Heart left ventricle (tissue), 16 donors: Measurements from ENCODE around the gene NREP. TPM values are rescaled to one million over a fixed set of nuclear protein-coding genes. Genes with fewer than 3 reads are reported as not detected.

ENCODE experiments used
- ATAC-seq, 4 donors: fragments of 200-7000 bp; cut with Tn5 transposase; one replicate each; pipeline ENCODE4 v1.9.1; 2020 to 2022; ENCODE audit warnings: moderate library complexity in 4 of 4, mild to moderate bottlenecking in 3 of 4, moderate number of reproducible peaks in 1 of 4
- DNase-seq, 5 donors: peaks; one replicate each; pipeline ENCODE4 v3.0.0-alpha.2; 2020
- H3K27ac ChIP-seq, 12 donors: fragments of 200-600 bp; sonication (generic) in 4 of 12; one replicate each; pipeline versions ENCODE4 v1.5.0 to v1.8.0; 2016 to 2022; ENCODE audit warnings: mild to moderate bottlenecking in 2 of 12
- H3K27me3 ChIP-seq, 9 donors: fragments of 200-600 bp; sonication (generic) in 2 of 9; one replicate each; pipeline versions ENCODE4 v1.5.1 to v1.8.0; 2016 to 2022; ENCODE audit warnings: mild to moderate bottlenecking in 3 of 9
- H3K36me3 ChIP-seq, 9 donors: fragments of 200-600 bp; sonication (generic) in 2 of 9; one replicate each; pipeline versions ENCODE4 v1.5.0 to v1.8.0; 2018 to 2022; ENCODE audit warnings: mild to moderate bottlenecking in 2 of 9
- H3K4me1 ChIP-seq, 12 donors: fragments of 200-600 bp; sonication (generic) in 4 of 12; one replicate each; pipeline versions ENCODE4 v1.5.0 to v1.8.0; 2016 to 2022; ENCODE audit warnings: mild to moderate bottlenecking in 3 of 12
- H3K4me3 ChIP-seq, 12 donors: fragments of 200-600 bp; sonication (generic) in 4 of 12; one replicate each; pipeline versions ENCODE4 v1.5.0 to v1.8.0; 2017 to 2022; ENCODE audit warnings: mild to moderate bottlenecking in 9 of 12, moderate library complexity in 4 of 12
- H3K9me3 ChIP-seq, 12 donors: fragments of 200-600 bp; sonication (generic) in 4 of 12; one replicate each; pipeline versions ENCODE4 v1.5.0 to v1.8.0; 2016 to 2022; ENCODE audit warnings: mild to moderate bottlenecking in 1 of 12
- CTCF ChIP-seq, 12 donors: fragments of 200-600 bp; sonication (generic) in 4 of 12; IDR thresholded peaks; one replicate each; pipeline versions ENCODE4 v1.5.0 to v1.8.0; 2018 to 2022; ENCODE audit warnings: antibody characterized with exemption in 12 of 12, mild to moderate bottlenecking in 5 of 12
- POLR2A ChIP-seq, 2 donors: fragments of 450-650 bp; IDR thresholded peaks; one replicate each; pipeline ENCODE4 v1.6.1; 2017; ENCODE audit warnings: antibody characterized with exemption in 2 of 2, mild to moderate bottlenecking in 2 of 2, moderate library complexity in 2 of 2
- WGBS, 4 donors: extraction: QIAGEN DNeasy Blood & Tissue Kit in 2 of 4; methylation state at CpG; one replicate each; pipeline versions ENCODE4 v1.1.5 to v1.1.7; 2013 to 2018; 5-methylcytosine and 5-hydroxymethylcytosine counted together
- intact Hi-C, 10 donors: fragments of 100-400 bp; cut with DNase I; formaldehyde crosslinking; loops; one replicate each; pipeline versions ENCODE4 v1.11.1 to v1.14.2; 2022
- polyA plus RNA-seq, 2 donors: library from polyadenylated mRNA; stranded (reverse); fragments of 200-250 nt; gene quantifications; one replicate each; pipeline ENCODE4 v1.2.3, GENCODE V29; 2013
- total RNA-seq, 9 donors: library from RNA; depleted of rRNA in 2 of 9; stranded (reverse); fragments of >200 nt in 2 of 9; fragmentation: NEBNext Ultra II Directional in 3 of 9; extraction: Animal tissue kit (Norgen Biotek cat#: 25700) in 3 of 9; gene quantifications; one replicate each; pipeline versions ENCODE4 v1.1.0 to v1.2.4, GENCODE V29; 2016 to 2023
- donor health status: ischemic (EF 13 %, LVEDD 7.1; RV severe dilation, severe dysfunction).
- donor health status: healthy with polysubstance abuse.
- donor health status: DM: no; HTN: yes; CAD: no.
- donor health status: DM: no; HTN: no; CAD: no.
- donor health status: ischemic (EF 25% LVEDD 6.9; RV normal size, moderate dysfunction).
- donor health status: ischemic (EF 25% LVEDD 5.7; RV mildly dilated, moderate dysfunction).
- donor health status: healthy.
- donor health status: DM: yes; HTN: yes; CAD: no.
- donor health status: ischemic (EF 35%, LVEDD 5.7; RV mildly dilated, moderate dysfunction).
- donor health status: nonischemic (EF 11% LVEDD 7.7; RV severe dilation, severe dysfunction).
- donor health status: DM: yes; HTN: yes; CAD: no.
- donor health status: PGD.
- donor health status: ischemic (EF 29% LVEDD 5.4; RV normal size, mild dysfunction).
- donor health status: nonischemic (EF 23%, LVEDD 6.1; RV moderate dilation, normal function).

NREP gene
- total and polyA plus RNA-seq, 11 donors = 8.1 to 71.8 (median 34.5) TPM

DNA sequence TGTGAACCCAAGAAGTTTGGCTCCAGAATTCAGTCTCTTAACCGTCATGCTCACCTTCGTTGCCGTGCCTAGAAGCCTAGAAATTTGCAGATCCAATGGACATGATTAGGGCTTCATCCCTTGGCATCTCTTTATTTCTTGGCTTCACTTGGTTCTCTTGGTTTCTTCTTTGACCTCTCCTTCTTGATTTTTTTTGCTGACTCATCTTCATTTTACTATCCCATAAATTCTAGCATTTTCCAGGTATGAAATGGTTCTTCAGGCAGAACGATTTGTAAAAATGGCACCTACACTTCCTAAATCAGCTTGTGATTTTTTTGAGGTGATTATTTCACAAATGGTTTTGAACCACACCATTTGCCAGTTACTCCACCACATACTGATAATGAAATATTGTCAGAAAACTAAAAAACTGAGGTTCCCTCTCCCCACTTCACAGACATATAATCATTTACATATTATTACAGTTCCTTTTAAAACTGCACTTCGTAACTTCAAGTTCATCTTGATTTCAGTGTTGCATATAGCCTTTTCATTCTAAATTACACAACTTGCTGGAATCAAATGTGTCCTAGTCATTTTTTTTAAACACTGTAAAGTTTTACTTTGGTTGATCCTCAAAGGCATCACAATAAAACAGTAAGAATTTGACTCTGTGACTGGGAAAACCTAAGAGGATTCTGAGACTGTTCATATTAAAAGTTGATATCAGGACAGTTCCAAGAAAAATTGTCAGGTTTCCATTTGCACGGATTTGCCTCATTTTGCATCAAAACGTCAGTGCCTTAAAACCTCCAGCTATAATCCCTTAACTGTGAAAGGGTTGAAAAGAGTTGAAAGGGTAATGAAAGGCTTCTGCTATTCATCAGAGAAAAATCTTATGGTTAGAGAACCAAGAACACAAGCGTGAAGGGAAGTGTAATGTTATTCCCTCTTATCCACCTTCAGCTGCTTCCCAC is 8.9 kb upstream of the NREP start:
- ATAC-seq = no peak
- TF ChIP-seq POLR2A (IDR thresholded peaks at IDR 0.05) (no peak), CTCF (IDR thresholded peaks at IDR 0.05) (no peak)

GRCh38 chr5:111764019-111764418 is 7.0 kb upstream of the NREP start:
- ATAC-seq (no peak), DNase-seq (no peak)
- no peaks in the 10 kb centered on the region for H3K36me3 ChIP-seq
- intact Hi-C loops = loop anchor here in 3 of 10 donors (5.0 to 10.0 kb wide), 5 partner anchors 87 to 383 kb away; no protein-coding TSS in a partner anchor
- H3K27ac ChIP-seq = no peak overlapping the region
- TF ChIP-seq CTCF (IDR thresholded peaks at IDR 0.05) = no peak
- TF ChIP-seq POLR2A (IDR thresholded peaks at IDR 0.05) = no peak
- H3K4me1 ChIP-seq = no peaks in the 10 kb centered on the region
- H3K9me3 ChIP-seq = no peaks in the 10 kb centered on the region
- H3K27me3 ChIP-seq = no peaks in the 10 kb centered on the region
- H3K4me3 ChIP-seq = no peak overlapping the region

More for the DNA sequence above, 8.9 kb upstream of the NREP start:
- H3K36me3 ChIP-seq = no peaks in the 10 kb centered on the region
- H3K4me3 ChIP-seq = no peak overlapping the region
- no peak for DNase-seq
- 89 to 92% (median 90%) methylated on average over 8 of the region's 8 CpGs for WGBS, 4 donors
- intact Hi-C loops = loop anchor here in 2 of 10 donors (10.0 kb wide), 2 partner anchors 229 to 359 kb away; no protein-coding TSS in a partner anchor
- no peaks in the 10 kb centered on the region for H3K27me3 ChIP-seq
- no peaks in the 10 kb centered on the region for H3K9me3 ChIP-seq
- no peaks in the 10 kb centered on the region for H3K4me1 ChIP-seq
- H3K27ac ChIP-seq = no peak overlapping the region

- WGBS, 4 donors = 59 to 69% (median 64%) methylated on average over 6 of the region's 6 CpGs
- Histone ChIP-seq H3K9me3 (no peaks in the 10 kb centered on the region), H3K27me3 (no peaks in the 10 kb centered on the region), H3K36me3 (no peaks in the 10 kb centered on the region), H3K27ac (peak overlapping the region in 4 of 12 donors; percentile 11 to 57 (median 42)), H3K4me1 (peaks cover 0 to 9% (median 5%) of the 10 kb centered on the region in 12 donors), H3K4me3 (no peak overlapping the region)
- intact Hi-C loops = loop anchor here in 3 of 10 donors (5.0 to 10.0 kb wide), 5 partner anchors 86 to 384 kb away; no protein-coding TSS in a partner anchor
- no peak for TF ChIP-seq CTCF (IDR thresholded peaks at IDR 0.05)
- peak in 2 of 4 donors; percentile 42 to 48 for ATAC-seq
- no peak for DNase-seq
Observed at GRCh38 chr5:111762895-111763294, 5.9 kb upstream of the NREP start.

- no peaks in the 10 kb centered on the region for H3K27me3 ChIP-seq
- intact Hi-C loops = loop anchor here (5.0 to 10.0 kb wide), 8 partner anchors 76 to 389 kb away; no protein-coding TSS in a partner anchor
- H3K4me3 ChIP-seq = peak overlapping the region; percentile 8 to 89 (median 70)
- peaks cover 0 to 37% (median 28%) of the 10 kb centered on the region in 12 donors for H3K4me1 ChIP-seq
- WGBS, 4 donors = 3 to 6% (median 5%) methylated on average over 5 of the region's 5 CpGs
- ATAC-seq = no peak
- DNase-seq = no peak
- TF ChIP-seq POLR2A (IDR thresholded peaks at IDR 0.05) = no peak
- TF ChIP-seq CTCF (IDR thresholded peaks at IDR 0.05) = no peak
- H3K36me3 ChIP-seq = no peaks in the 10 kb centered on the region
- peak overlapping the region; percentile 85 to 98 (median 92) for H3K27ac ChIP-seq
- no peaks in the 10 kb centered on the region for H3K9me3 ChIP-seq
Observed at GRCh38 chr5:111758284-111758628, 1.3 kb upstream of the NREP start.
